HG02840 (cell line): Measurements from ENCODE around the gene CCNL1.
A peak's percentile ranks its signal among the peaks of the same experiment; 100 is the strongest.
"Not testable (repeated sequence)": the region's sequence is repeated elsewhere in the genome, so short reads cannot be mapped to it uniquely, and the experiment has no call there.

Source experiments
- ATAC-seq: cut with Tn5 transposase; IDR thresholded peaks from one replicate; pipeline ENCODE4 v1.9.1; 2021; ENCODE audit warnings: mild to moderate bottlenecking, moderate library complexity, moderate number of reproducible peaks; ENCODE audit not compliant: unreplicated experiment, low FRiP score

The CCNL1 gene

DNA sequence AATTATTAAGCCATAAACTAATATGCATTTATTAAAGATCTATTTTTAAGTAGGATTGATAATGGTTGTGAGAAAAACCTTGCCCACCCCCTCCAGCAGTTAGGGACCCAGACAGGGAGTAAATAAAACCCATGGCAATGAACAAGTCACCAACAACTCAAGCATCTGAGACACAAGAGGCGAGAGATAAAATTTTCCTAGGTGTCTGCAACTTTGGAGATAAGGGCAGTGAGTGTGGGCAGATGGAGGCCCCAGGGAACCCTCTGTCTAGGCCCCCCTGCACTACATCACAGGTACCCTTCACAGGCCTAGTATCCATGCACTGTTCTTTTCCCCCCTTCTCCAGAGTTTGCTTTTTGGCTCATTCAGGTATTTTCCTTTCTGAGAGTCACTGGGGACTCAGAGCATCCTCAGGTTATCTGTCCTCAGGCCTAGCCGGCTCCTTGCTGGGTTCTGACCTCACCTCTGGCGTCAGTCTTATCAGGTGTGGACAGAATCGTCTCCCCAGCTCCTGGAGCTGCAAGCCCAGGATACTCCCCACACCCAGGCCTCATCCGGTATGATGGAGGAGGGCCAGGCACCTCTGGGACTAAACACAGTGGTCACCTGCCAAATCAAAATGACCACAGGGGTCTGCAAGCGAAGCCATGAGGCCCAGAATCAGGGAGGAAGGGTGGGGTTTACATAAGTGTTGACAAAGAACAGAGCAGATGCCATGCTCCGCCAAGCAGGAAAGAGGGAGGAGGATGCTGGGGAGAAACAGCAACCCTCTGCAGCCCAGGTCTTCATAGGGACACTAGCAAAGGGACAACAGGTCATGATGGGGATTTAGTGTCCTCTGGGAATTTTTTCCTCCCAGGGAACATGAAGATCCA is 50.4 kb downstream of the CCNL1 start:
- no peak for ATAC-seq

DNA sequence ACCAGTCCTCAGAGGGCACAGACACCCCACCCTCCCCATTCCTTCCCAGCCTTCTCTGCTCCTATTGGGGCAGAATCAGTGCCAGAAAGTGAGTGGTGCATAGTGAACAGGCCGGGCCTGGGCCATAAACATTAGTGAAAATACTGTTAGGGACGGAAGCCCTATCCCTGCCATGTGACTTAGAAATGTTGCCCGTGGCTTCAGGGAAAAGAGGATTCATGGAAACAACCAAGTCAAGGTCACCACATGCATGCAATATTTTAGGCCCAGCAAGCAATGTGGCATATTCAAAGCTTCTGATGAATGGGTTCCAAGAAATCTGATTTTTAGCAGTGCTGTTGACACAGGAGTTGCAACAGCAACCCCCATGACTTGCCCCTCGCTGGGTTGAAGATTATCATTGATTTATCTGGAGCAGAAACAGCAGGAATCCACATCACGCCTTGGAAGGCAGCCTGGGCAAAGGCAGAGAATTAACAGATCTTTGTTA is 52.3 kb downstream of the CCNL1 start:
- no peak for ATAC-seq

DNA sequence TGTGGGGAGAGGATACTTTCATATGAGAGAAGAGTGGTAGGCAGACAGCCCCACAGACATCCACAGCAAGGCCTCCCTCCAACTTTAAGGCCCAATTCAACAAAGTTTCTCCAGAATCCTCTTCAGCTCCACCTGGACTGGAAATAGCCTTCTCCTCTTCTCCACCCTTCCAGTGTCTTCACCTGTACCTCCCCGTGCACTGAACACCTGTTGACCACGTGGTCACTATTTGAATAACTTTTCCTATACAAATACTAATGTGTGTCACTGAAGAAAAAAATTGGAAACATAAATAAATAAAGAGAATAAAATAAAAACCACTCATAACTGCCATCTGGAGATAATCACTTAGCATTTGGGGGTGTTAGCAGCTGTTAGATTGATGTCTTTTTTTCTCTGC is 52.9 kb downstream of the CCNL1 start:
- ATAC-seq, result no peak

DNA sequence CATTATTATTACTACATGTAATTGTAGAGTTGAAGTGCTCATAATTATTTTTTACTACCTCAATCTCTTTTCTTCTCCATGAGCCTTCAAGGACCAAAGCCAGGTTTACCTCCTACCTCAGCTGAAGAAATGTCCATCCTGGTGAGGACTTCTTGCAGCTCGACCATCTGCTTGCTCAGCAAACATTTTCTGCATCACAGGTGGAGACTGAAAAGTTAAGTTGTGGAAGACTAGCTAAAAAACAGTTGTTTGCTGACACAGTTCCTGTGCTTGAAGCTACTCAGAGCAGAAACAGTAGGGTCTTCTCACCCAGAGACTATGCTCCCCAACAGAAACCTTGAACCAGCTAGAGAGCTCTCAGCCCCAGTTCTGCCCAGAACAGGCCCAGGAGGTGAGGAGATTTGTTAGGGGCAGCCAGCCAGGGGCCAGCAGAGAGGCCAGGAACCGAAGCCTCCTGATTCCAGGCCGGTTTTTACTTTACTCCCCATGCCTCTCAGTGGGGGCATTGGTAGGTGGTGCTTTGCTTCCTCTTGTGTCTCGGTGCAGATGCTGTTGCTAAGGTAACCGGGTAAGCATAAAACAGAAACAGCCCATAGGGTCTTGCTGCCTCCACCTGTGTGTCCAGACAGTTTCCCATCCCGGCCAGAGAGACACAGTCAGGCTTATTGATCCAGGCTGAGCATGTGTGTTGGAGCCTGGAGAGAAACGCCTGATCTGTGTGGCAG is 54.9 kb downstream of the CCNL1 start:
- ATAC-seq, result no peak

DNA sequence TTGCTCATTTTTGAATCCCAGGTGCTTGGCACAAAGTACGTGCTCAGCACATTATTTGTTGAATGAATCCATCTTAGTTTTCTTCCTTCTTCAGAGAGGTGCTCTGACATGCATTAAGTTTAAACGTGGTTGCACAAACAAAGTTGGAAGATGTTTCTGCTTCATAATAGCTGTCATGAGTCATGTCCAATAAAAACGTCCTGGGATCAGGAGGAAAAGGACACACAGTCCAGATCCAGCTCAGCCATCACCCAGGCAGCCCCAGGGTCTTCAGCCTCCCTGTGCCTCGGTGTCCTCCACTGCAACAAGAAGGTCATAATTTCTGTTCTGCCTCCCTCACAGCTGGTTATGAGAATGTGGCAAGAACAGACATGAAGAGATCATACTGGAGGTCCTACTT is 55.4 kb downstream of the CCNL1 start:
- ATAC-seq, result no peak

DNA sequence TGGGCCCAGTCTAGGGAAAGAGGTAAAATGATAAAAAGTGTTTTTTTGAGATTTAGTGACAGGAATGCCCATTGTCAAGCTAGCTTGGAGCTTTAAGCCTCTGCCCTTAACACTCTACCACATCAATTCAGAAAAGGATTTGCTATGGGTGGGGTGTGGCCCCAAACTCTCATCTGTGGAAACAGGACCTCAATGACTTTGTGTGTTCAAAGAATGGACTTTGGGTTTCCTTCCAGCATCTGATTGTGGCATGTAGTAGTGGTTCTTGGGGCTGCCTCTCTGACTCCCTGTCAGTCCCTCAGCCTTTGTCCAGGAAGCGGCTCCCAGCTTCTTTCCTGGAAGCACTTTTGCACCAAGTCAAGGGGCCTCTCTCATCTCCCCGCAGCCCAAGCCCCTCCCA is 56.1 kb downstream of the CCNL1 start:
- ATAC-seq, result no peak

DNA sequence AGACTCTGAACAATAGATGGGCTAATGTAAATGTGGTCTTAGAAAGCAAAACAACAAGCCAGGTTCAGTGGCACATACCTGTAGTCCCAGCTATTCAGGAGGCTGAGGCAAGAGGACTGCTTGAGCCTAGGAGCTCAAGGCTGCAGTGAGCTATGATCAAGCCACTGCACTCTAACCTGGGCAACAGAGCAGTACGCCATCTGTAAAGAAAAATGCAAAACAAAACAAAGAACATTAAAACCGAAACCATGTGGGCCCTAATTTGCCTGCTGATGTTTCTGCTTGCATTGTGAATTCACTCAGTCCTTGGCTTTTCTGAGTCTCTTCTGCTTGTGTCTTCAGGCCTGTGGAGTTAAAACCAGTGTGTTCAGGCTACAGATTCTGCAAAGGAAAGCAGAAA is 56.7 kb downstream of the CCNL1 start:
- ATAC-seq, result peak; percentile 88

DNA sequence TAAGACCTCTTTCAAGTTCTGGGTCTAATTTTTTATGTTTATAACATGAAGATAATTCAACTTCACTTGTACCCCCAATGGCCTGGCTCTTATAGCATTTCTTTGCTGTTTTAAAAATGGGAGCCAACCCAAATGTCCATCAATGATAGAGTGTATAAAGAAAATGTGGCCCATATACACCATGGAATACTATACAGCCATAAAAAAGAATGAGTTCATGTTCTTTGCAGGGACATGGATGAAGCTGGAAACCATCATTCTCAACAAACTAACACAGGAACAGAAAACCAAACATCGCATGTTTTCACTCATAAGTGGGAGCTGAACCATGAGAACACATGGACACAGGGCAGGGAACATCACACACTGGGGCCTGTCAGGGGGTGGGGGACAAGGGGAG is 57.4 kb downstream of the CCNL1 start:
- not testable (repeated sequence) for ATAC-seq

DNA sequence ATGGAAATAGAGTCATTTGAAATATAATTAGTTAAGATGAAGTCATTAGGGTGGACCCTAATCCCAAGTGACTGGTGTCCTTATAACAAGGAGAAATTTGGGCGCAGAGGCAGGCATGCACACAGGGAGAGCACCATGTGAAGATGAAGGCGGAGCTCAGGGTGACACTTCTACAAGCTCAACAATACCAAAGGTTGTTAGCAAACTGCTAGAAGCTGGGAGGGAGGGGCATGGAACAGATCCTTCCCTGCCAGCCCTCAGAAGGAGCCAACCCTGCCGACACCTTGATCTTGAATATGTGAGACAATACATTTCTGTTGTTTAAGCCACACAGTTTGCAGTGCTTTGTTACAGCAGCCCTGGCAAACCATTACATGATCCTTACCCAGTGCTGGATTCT is 57.8 kb downstream of the CCNL1 start:
- no peak for ATAC-seq

DNA sequence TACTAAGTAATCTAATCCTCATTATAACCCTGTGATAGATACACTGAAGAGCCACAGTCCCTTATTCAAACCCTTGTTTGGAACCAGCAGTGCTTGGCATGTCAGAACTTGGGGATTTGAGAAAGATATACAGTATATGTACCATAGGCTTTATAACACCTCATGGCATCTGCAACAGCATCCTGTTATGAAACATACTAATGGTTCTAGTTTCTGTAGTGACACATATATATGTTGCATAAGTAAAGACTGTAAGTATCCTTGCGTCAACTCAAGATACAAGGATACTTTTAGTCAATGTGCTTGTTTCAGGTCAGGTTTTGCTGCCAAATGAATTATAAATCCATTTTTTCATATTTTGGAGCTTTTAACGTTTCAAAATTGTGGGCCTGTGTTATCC is 58.5 kb downstream of the CCNL1 start:
- no peak for ATAC-seq

DNA sequence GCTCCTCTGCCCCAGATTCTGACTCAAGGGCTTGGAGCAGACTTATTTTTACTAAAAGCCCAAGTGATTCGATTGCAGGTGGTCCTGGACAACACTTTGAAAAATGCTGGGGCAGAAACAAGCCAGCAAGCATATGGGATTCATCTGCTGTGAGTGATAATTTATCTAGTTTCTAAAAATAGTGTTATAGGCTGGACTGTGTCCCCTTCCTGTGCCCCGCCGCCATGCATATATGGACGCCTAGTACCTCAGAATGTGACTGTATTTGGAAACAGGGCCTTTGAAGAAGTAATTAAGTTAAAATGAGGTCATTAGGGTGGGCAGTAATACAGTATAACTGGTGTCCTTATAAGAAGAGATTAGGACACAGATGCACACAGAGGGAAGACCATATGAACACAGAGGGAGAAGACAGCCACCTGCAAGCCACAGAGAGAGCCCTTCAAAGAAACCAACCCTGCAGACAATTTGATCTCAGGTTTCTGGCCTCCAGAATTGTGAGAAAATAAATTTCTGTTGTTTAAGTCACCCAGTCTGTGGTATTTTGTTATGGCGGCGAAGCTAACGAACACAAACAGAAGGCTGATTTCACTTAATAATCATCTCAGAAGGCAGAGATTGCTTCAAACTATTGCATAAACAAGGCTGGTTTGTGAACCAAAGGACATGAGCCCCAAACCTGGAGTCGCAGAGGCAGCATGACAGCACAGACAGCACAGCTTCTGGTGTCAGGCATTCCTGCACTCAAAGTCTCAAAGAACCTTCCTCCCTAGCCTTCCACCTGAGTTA is 59.1 kb downstream of the CCNL1 start:
- no peak for ATAC-seq

DNA sequence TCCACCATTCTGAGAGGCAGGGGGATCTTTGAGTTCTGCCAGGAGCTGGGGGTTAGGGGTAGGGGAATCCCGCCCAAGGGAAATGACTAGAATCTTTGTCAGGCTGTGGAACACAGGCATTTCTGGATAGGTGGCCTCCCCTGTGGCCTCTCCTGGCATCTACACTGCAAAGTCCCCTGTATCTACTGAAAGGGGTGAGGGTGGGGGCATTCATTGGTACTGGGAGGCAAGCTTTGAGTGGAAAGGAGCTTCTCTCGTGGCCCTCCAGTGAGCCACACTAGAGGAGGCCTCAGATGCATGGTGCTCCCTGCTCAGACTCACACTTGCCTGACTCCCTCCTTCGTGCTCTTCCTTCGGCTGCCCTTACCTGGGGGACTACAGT is 59.9 kb downstream of the CCNL1 start:
- ATAC-seq, result no peak

DNA sequence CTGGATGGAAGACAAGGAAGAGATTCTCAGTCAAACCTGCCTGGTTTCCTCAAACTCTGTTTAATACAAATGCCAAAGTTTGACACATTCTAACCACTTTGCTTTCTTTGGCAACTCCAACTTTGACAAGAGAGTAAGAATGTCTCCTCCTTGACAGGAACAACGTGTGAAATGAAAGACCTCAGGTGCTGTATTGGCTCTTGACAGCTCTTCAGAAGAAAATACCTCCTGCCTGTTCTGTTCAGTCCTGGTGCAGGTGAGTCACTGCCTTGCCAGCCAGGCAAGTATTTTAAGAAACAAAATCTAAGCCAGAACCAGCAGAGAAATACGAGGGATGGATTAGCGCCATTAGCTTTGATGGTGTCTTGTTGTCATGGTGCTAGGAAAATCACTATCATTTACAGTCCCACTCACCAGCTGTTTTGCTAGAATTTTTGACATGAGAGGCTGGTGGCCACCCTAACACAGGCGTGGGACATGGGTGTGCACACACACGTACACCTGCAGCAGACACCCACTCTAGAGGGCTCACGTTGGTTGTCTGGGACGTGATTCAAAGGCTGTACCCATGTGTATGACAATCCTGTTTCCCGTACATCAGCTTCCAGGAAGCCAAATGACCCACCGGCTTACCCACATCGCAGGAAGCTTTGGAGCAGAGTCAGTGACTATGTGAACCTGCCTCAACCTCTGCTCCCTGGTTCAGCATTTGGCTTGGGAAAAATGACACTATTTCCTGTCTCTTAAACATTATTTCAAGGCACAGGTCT is 60.4 kb downstream of the CCNL1 start:
- no peak for ATAC-seq

DNA sequence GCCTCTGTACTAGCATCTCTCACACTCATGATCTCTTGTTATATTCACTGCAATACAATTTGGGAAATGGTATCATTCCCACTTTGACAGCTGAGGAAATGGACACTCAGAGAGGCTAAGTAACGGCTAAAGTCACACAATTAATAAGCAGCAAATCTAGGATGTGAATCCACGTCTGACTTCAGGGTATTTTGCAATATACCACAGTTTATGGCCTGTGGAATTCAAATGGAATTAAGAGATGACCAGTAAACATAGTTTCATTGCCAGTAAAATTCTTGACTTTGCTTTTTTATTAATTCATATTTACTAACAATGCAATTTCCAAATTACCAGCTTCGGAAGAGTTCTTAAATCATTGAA is 61.1 kb downstream of the CCNL1 start:
- ATAC-seq, result no peak

DNA sequence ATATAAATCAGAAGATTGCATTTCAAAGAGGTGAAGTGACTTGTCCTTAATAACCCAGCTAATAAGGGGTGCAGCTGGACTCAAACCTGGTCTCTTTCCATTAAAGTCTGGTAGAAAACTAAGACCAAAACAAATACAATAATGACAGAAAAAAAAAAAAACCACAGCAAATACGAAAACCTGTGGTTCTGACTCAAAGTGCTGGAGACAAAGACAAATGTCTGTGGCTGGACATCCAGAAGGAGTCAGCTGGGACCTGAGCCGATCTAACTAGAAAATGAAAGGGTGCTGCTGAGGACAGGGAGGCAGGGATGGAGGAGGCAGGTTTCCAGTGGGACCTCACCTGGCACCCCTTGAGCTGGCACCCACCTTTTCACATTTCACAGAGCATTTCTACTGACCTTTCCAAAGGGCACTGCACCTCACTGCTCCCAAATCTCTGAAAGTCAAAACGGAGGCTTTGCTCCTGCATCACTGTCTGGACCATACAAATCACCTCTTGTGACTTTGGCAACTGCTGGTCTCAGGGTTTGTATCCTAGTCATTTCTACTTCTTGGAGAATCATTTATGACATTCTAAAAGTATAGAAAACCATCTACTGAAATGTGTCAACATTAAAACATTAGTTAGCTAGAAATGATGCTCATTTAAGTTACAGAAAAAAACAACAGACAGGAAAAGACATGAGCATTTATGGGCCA is 61.7 kb downstream of the CCNL1 start:
- no peak for ATAC-seq
